Cardiac muscle cell (in vitro differentiated cells and primary cell): ENCODE results near the gene CHN2. TPM values are rescaled to one million over a fixed set of nuclear protein-coding genes. Genes with fewer than 3 reads are reported as not detected.

Experiments used
- DNase-seq, 2 donors: peaks; one replicate each; pipeline versions ENCODE4 v3.0.0 to v3.0.0-alpha.2; 2010 to 2017; ENCODE audit warnings: low read depth in 1 of 2, low spot score in 1 of 2
- H3K27ac ChIP-seq: fragments of 200-600 bp; sonication (generic); 2 replicates; pipeline ENCODE4 v1.5.1; 2016
- H3K27me3 ChIP-seq: fragments of 200-600 bp; sonication (generic); 2 replicates; pipeline ENCODE4 v1.6.0; 2016; ENCODE audit warnings: control low read depth
- H3K36me3 ChIP-seq: fragments of 200-600 bp; sonication (generic); 2 replicates; pipeline ENCODE4 v1.5.1; 2016; ENCODE audit warnings: control low read depth
- H3K4me1 ChIP-seq: fragments of 200-600 bp; sonication (generic); 2 replicates; pipeline ENCODE4 v1.8.1; 2017; ENCODE audit warnings: low read depth, mild to moderate bottlenecking, mixed run types
- H3K4me3 ChIP-seq: fragments of 200-600 bp; sonication (generic); 2 replicates; pipeline ENCODE4 v1.5.1; 2016; ENCODE audit warnings: mild to moderate bottlenecking
- H3K9me3 ChIP-seq: fragments of 200-600 bp; sonication (generic); 2 replicates; pipeline ENCODE4 v1.5.1; 2017; ENCODE audit warnings: low read depth, mild to moderate bottlenecking, control low read depth
- polyA plus RNA-seq: library from polyadenylated mRNA; unstranded; fragments of >200 nt; fragmentation: Nextera tagmentation; extraction: Ambion mirVana; gene quantifications from 2 replicates; pipeline ENCODE4 v1.2.1, GENCODE V29; 2016
- total RNA-seq: library from RNA; depleted of rRNA; stranded (reverse); fragments of >200 nt; gene quantifications from 2 replicates; pipeline ENCODE4 v1.2.3, GENCODE V29; 2016
- TF ChIP-seq, protein P1 (sequence below): IDR thresholded peaks from 2 replicates; pipeline ENCODE4 v1.5.1; 2012; ENCODE audit warnings: low read depth, mild to moderate bottlenecking, low read length

Gene CHN2
- total and polyA plus RNA-seq, 2 experiments from 2014 or later = 16.0 to 30.5 TPM

GRCh38 chr7:29463504-29464158, 269.1 kb downstream of the CHN2 start:
- Histone ChIP-seq H3K27ac (no peak overlapping the region), H3K4me1 (no peaks in the 10 kb centered on the region), H3K4me3 (no peak overlapping the region), H3K36me3 (no peaks in the 10 kb centered on the region), H3K9me3 (no peaks in the 10 kb centered on the region), H3K27me3 (no peaks in the 10 kb centered on the region)
- DNase-seq = no peak
- TF ChIP-seq, protein P1, sequence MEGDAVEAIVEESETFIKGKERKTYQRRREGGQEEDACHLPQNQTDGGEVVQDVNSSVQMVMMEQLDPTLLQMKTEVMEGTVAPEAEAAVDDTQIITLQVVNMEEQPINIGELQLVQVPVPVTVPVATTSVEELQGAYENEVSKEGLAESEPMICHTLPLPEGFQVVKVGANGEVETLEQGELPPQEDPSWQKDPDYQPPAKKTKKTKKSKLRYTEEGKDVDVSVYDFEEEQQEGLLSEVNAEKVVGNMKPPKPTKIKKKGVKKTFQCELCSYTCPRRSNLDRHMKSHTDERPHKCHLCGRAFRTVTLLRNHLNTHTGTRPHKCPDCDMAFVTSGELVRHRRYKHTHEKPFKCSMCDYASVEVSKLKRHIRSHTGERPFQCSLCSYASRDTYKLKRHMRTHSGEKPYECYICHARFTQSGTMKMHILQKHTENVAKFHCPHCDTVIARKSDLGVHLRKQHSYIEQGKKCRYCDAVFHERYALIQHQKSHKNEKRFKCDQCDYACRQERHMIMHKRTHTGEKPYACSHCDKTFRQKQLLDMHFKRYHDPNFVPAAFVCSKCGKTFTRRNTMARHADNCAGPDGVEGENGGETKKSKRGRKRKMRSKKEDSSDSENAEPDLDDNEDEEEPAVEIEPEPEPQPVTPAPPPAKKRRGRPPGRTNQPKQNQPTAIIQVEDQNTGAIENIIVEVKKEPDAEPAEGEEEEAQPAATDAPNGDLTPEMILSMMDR = no peak

DNA sequence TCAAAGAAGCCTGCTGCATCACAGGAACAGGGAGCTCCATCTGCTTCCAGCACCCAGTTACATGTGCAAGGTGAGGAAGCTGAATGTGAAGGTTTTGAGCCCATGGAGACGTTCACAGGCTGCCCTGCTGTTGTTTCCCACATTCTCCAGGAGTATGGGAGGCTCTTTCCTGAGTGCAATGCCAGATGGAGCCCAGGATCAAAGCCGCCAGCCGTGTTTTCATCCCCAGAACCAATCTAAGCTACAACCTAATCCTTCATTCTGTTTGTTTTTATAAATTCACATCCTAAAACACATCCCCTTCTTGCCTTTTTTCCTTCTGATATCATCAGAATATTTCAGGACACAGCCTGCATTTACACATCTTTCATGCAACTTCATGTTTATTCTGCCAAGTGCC, 270.2 kb downstream of the CHN2 start:
- Histone ChIP-seq H3K9me3 (no peaks in the 10 kb centered on the region), H3K27ac (no peak overlapping the region), H3K27me3 (no peaks in the 10 kb centered on the region), H3K36me3 (no peaks in the 10 kb centered on the region), H3K4me1 (peaks cover 4% of the 10 kb centered on the region), H3K4me3 (no peak overlapping the region)
- TF ChIP-seq, protein P1 = no peak
- no peak for DNase-seq

GRCh38 chr7:29467193-29467926, 272.8 kb downstream of the CHN2 start:
- TF ChIP-seq, protein P1 = no peak
- Histone ChIP-seq H3K9me3 (no peaks in the 10 kb centered on the region), H3K4me1 (peaks cover 12% of the 10 kb centered on the region), H3K27ac (no peak overlapping the region), H3K27me3 (no peaks in the 10 kb centered on the region), H3K4me3 (no peak overlapping the region), H3K36me3 (no peaks in the 10 kb centered on the region)
- DNase-seq = no peak

DNA sequence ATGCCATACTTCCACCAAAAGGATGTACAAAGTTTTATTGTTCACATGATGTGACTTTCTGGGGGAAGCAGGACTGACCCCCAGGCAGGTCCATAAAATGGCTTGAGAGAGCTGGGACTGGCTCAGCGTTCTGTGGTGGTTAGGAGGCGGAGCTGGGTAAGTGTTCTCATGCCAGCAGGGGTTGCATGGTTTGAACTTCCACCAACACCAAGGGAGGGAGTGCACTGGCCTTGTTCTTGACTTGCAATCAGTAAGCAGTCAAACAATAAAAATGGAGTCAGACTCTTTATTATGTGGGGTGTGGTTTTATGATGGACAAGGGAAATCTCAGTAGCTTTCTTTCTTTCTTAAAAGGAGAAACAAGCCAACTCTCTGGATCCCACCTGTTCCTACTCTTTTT, 273.6 kb downstream of the CHN2 start:
- Histone ChIP-seq H3K9me3 (no peaks in the 10 kb centered on the region), H3K4me1 (peaks cover 12% of the 10 kb centered on the region), H3K4me3 (no peak overlapping the region), H3K36me3 (no peaks in the 10 kb centered on the region), H3K27me3 (no peaks in the 10 kb centered on the region), H3K27ac (no peak overlapping the region)
- TF ChIP-seq, protein P1 = no peak
- no peak for DNase-seq

DNA sequence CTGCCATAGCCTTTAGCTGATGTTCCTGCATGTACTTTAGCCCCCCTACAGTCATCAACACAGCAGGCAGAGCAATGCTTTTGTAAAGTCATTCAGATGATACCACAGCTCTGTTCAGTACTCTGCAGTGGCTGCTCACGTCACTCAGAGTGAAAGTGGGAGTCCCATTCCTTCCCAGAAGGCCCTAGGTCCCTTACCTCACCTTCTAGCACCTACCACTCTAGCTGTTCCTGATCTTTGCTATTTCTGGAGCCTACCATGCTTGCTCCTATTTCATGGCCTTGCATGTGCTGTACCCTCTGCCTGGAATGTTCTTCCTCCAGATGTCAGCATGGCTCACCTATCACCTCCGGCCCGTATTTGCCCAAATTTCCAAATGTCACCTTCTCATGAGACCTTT, 274.7 kb downstream of the CHN2 start:
- H3K27me3 ChIP-seq = no peaks in the 10 kb centered on the region
- no peaks in the 10 kb centered on the region for H3K9me3 ChIP-seq
- no peak overlapping the region for H3K4me3 ChIP-seq
- no peak for DNase-seq
- TF ChIP-seq, protein P1 = no peak
- H3K4me1 ChIP-seq = peaks cover 12% of the 10 kb centered on the region
- no peak overlapping the region for H3K27ac ChIP-seq
- H3K36me3 ChIP-seq = no peaks in the 10 kb centered on the region
